ENCODE results near the gene SLC39A11.
A peak's percentile ranks its signal among the peaks of the same experiment; 100 is the strongest.

The SLC39A11 gene

DNA sequence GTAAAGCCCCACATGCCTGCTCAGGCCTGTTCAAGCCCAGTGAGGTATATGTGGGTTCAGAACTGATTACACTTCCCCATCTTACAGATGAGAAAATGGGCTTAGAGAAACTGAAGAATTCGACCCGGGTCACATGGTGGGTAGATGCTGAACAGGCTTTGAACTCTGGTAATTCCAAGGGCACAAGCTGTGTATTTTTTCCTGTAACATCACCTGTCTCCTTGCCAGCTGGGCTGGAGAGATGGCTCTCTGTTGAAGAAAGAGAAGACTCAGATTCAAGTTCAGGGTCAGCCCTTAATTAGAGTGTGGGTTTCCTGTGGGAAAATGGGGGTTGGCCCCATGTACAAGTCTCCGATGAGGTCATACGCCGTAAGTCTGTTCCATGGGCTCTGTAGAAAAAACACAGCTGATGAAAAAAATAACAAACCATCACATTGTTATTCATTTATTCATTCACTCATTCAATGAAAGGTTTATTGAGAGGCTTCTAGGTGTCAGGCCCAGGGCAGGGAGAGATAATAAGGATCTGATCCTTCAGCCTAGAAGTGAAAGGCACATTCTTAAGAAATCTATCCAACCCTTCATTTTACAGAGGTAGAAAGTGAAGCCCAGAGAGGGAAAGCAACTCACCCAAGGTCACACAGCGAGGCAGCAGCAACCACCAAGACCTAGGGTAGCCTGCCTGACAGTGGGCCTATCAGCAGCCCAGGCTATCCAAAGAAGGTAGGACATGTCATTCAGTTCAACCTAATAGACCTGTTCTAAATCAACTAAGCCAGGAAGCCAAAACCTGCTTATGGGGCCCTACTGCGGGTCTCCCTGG, 488.9 kb downstream of the SLC39A11 start:
- H2BK120ac ChIP-seq (ENCODE audit: insufficient read depth, low read length, poor library complexity): no peak overlapping the region
- H3K9ac ChIP-seq (ENCODE audit: low read length): no peak overlapping the region
- H3K9me3 ChIP-seq (ENCODE audit: insufficient read depth, low read depth, low read length): peaks cover 2% of the 10 kb centered on the region
- H3K27me3 ChIP-seq (ENCODE audit: insufficient read depth, low read length): no peaks in the 10 kb centered on the region
- H3K4me2 ChIP-seq (ENCODE audit: low read length): no peak overlapping the region
- no peak overlapping the region for H4K8ac ChIP-seq (ENCODE audit: low read depth, low read length)
- no peak overlapping the region for H2BK5ac ChIP-seq (ENCODE audit: low read depth, low read length, poor library complexity)
- peaks cover 0 to 2% of the 10 kb centered on the region in 2 experiments for H3K4me1 ChIP-seq (ENCODE audit: control insufficient read depth in 1 of 2, insufficient read depth in 2 of 2, low read length in 2 of 2)
- no peak overlapping the region for H3K23ac ChIP-seq (ENCODE audit: low read length)
- H3K79me2 ChIP-seq (ENCODE audit: control insufficient read depth, insufficient read depth, low read length, poor library complexity): no peaks in the 10 kb centered on the region
- no peak overlapping the region for H4K91ac ChIP-seq (ENCODE audit: low read depth, low read length)
- no peak overlapping the region for H4K12ac ChIP-seq (ENCODE audit: low read depth, low read length)
- no peak for DNase-seq
- H3K4me3 ChIP-seq (ENCODE audit: low read depth, low read length): no peak overlapping the region
- no peak overlapping the region for H2AFZ ChIP-seq (ENCODE audit: insufficient read depth, low read length, poor library complexity)
- H3K79me1 ChIP-seq (ENCODE audit: low read length): no peaks in the 10 kb centered on the region
- no peak overlapping the region for H3K27ac ChIP-seq (ENCODE audit: low read depth, low read length)
- H2BK12ac ChIP-seq (ENCODE audit: low read length): no peak overlapping the region
- no peak overlapping the region for H3K18ac ChIP-seq (ENCODE audit: low read length)
- H3K14ac ChIP-seq (ENCODE audit: low read length): no peak overlapping the region
- H2AK5ac ChIP-seq (ENCODE audit: low read length): no peak overlapping the region
- no peaks in the 10 kb centered on the region for H3K36me3 ChIP-seq (ENCODE audit: control insufficient read depth in 1 of 2, insufficient read depth in 2 of 2, low read length in 2 of 2)
- H3K4ac ChIP-seq (ENCODE audit: low read depth, low read length): no peak overlapping the region
- no CpG with 5 or more reads among the region's 7 CpGs for WGBS (ENCODE audit: extremely low coverage, insufficient coverage, insufficient read length)

DNA sequence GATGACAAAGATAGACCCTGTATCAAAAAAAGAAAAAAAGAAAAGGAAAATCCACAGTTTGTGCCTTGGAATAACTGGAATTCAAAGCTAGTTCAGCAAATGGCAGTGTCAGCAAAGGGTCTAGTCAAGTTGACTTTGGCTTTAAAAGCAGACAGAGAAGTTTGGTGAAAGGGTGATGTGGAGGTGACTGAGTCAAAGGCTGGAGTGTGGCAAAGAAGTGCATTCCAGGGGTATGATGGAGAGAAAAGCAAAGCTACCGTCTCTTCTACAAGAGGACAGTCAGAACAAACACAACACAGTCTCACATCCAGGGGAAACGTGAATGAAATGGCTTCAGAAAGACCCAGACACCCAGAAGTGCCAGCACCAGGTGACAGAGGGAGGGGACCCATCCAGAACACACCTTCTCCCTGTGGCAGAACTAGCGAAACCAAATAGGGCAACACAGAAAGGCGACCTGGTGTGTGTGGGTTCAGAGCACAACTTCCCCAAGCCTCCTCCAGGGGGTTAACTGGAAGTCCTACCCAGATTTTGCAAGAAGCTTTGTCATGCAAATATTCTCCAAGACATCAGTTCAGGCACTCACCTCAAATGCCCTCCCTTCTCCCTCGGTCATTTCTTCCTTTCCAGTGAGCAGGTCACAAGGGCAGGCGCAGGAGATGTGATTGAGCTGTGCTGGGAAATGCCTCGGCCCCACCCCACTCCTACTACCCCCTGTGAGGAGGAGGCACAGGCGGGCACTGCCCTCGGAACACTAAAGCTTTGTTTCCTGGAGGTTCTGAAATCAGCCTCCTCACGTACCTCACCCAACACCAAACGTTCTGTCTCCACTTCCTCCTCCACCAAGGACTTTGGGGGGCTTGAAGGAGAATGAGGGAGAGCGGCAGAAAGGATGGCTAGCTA, 489.7 kb downstream of the SLC39A11 start:
- WGBS (ENCODE audit: extremely low coverage, insufficient coverage, insufficient read length): no CpG with 5 or more reads among the region's 12 CpGs
- H3K36me3 ChIP-seq (ENCODE audit: control insufficient read depth in 1 of 2, insufficient read depth in 2 of 2, low read length in 2 of 2): no peaks in the 10 kb centered on the region
- no peak overlapping the region for H3K23ac ChIP-seq (ENCODE audit: low read length)
- H4K8ac ChIP-seq (ENCODE audit: low read depth, low read length): no peak overlapping the region
- H3K4me3 ChIP-seq (ENCODE audit: low read depth, low read length): no peak overlapping the region
- H3K79me2 ChIP-seq (ENCODE audit: control insufficient read depth, insufficient read depth, low read length, poor library complexity): no peaks in the 10 kb centered on the region
- no peak overlapping the region for H3K14ac ChIP-seq (ENCODE audit: low read length)
- peaks cover 0 to 2% of the 10 kb centered on the region in 2 experiments for H3K4me1 ChIP-seq (ENCODE audit: control insufficient read depth in 1 of 2, insufficient read depth in 2 of 2, low read length in 2 of 2)
- no peak overlapping the region for H2BK120ac ChIP-seq (ENCODE audit: insufficient read depth, low read length, poor library complexity)
- H2BK5ac ChIP-seq (ENCODE audit: low read depth, low read length, poor library complexity): no peak overlapping the region
- H3K79me1 ChIP-seq (ENCODE audit: low read length): no peaks in the 10 kb centered on the region
- peak in 1 of 2 donors; percentile 13 for DNase-seq
- H3K4me2 ChIP-seq (ENCODE audit: low read length): no peak overlapping the region
- no peak overlapping the region for H2AK5ac ChIP-seq (ENCODE audit: low read length)
- H4K91ac ChIP-seq (ENCODE audit: low read depth, low read length): no peak overlapping the region
- peaks cover 2% of the 10 kb centered on the region for H3K9me3 ChIP-seq (ENCODE audit: insufficient read depth, low read depth, low read length)
- no peak overlapping the region for H3K18ac ChIP-seq (ENCODE audit: low read length)
- H3K27me3 ChIP-seq (ENCODE audit: insufficient read depth, low read length): no peaks in the 10 kb centered on the region
- no peak overlapping the region for H3K27ac ChIP-seq (ENCODE audit: low read depth, low read length)
- no peak overlapping the region for H3K9ac ChIP-seq (ENCODE audit: low read length)
- no peak overlapping the region for H2AFZ ChIP-seq (ENCODE audit: insufficient read depth, low read length, poor library complexity)
- no peak overlapping the region for H3K4ac ChIP-seq (ENCODE audit: low read depth, low read length)
- H4K12ac ChIP-seq (ENCODE audit: low read depth, low read length): no peak overlapping the region
- H2BK12ac ChIP-seq (ENCODE audit: low read length): no peak overlapping the region

DNA sequence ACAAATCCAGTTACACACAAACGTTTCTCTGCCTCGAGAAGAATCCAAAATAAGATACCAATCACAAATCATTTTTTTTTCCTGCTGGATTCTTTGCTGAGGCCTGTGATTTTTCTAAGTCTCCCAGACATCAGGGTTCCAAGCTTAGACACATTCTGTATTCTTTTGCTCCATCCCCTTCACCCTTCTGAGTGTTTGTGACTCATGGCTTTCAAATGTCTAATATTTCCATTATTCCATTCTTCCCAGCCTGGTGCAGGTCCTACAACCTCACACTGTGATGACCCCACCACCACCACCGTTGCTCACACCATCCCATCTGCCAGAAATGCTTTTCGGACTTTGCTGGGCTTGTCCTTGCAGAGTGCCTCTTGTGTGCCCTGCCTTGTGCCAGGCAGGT, 491.6 kb downstream of the SLC39A11 start:
- Histone ChIP-seq H3K79me1 (ENCODE audit: low read length) (no peaks in the 10 kb centered on the region), H2BK120ac (ENCODE audit: insufficient read depth, low read length, poor library complexity) (no peak overlapping the region), H3K4me3 (ENCODE audit: low read depth, low read length) (no peak overlapping the region), H2AFZ (ENCODE audit: insufficient read depth, low read length, poor library complexity) (no peak overlapping the region), H3K27ac (ENCODE audit: low read depth, low read length) (no peak overlapping the region), H4K12ac (ENCODE audit: low read depth, low read length) (no peak overlapping the region), H3K27me3 (ENCODE audit: insufficient read depth, low read length) (no peaks in the 10 kb centered on the region), H2AK5ac (ENCODE audit: low read length) (no peak overlapping the region), H3K4me2 (ENCODE audit: low read length) (no peak overlapping the region), H3K4me1 (ENCODE audit: control insufficient read depth in 1 of 2, insufficient read depth in 2 of 2, low read length in 2 of 2) (peaks cover 0 to 2% of the 10 kb centered on the region in 2 experiments), H3K4ac (ENCODE audit: low read depth, low read length) (no peak overlapping the region), H4K8ac (ENCODE audit: low read depth, low read length) (no peak overlapping the region), H3K23ac (ENCODE audit: low read length) (peak overlapping the region; percentile 82), H3K18ac (ENCODE audit: low read length) (no peak overlapping the region), H3K14ac (ENCODE audit: low read length) (no peak overlapping the region), H3K36me3 (ENCODE audit: control insufficient read depth in 1 of 2, insufficient read depth in 2 of 2, low read length in 2 of 2) (no peaks in the 10 kb centered on the region), H4K91ac (ENCODE audit: low read depth, low read length) (no peak overlapping the region), H3K9me3 (ENCODE audit: insufficient read depth, low read depth, low read length) (peaks cover 2% of the 10 kb centered on the region), H2BK12ac (ENCODE audit: low read length) (no peak overlapping the region), H3K79me2 (ENCODE audit: control insufficient read depth, insufficient read depth, low read length, poor library complexity) (no peaks in the 10 kb centered on the region), H2BK5ac (ENCODE audit: low read depth, low read length, poor library complexity) (no peak overlapping the region), H3K9ac (ENCODE audit: low read length) (no peak overlapping the region)
- peak; percentile 54 to 92 for DNase-seq
- whole genome bisulfite sequencing (ENCODE audit: extremely low coverage, insufficient coverage, insufficient read length): no CpG with 5 or more reads among the region's 4 CpGs

DNA sequence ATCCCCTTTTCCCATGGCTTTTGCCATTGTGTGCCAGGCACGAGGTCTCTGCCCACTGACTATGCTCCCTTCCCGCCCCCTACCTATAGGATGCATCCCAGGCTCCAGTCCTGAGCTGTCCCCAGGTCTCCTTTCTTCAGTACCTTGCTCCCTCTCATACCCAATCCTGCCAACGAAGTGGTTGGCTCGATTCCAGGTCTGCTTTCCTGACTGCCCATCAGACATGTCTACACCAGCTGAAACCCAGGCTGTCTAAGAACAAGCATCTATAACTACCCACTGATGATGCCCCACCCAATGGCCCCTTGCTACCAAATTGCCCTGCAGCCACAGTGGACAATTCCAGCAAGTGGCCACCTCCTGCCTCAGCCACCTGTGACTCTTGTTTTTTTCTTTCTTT, 492.6 kb downstream of the SLC39A11 start:
- no CpG with 5 or more reads among the region's 4 CpGs for WGBS (ENCODE audit: extremely low coverage, insufficient coverage, insufficient read length)
- Histone ChIP-seq H3K23ac (ENCODE audit: low read length) (no peak overlapping the region), H3K4me2 (ENCODE audit: low read length) (no peak overlapping the region), H3K27me3 (ENCODE audit: insufficient read depth, low read length) (no peaks in the 10 kb centered on the region), H3K14ac (ENCODE audit: low read length) (no peak overlapping the region), H2AK5ac (ENCODE audit: low read length) (no peak overlapping the region), H2BK120ac (ENCODE audit: insufficient read depth, low read length, poor library complexity) (no peak overlapping the region), H3K18ac (ENCODE audit: low read length) (no peak overlapping the region), H4K8ac (ENCODE audit: low read depth, low read length) (no peak overlapping the region), H3K79me2 (ENCODE audit: control insufficient read depth, insufficient read depth, low read length, poor library complexity) (no peaks in the 10 kb centered on the region), H3K36me3 (ENCODE audit: control insufficient read depth in 1 of 2, insufficient read depth in 2 of 2, low read length in 2 of 2) (no peaks in the 10 kb centered on the region), H2BK5ac (ENCODE audit: low read depth, low read length, poor library complexity) (no peak overlapping the region), H3K4me1 (ENCODE audit: control insufficient read depth in 1 of 2, insufficient read depth in 2 of 2, low read length in 2 of 2) (peaks cover 0 to 2% of the 10 kb centered on the region in 2 experiments), H4K91ac (ENCODE audit: low read depth, low read length) (no peak overlapping the region), H3K4me3 (ENCODE audit: low read depth, low read length) (no peak overlapping the region), H3K4ac (ENCODE audit: low read depth, low read length) (no peak overlapping the region), H3K27ac (ENCODE audit: low read depth, low read length) (no peak overlapping the region), H4K12ac (ENCODE audit: low read depth, low read length) (no peak overlapping the region), H2AFZ (ENCODE audit: insufficient read depth, low read length, poor library complexity) (no peak overlapping the region), H3K79me1 (ENCODE audit: low read length) (no peaks in the 10 kb centered on the region), H3K9ac (ENCODE audit: low read length) (no peak overlapping the region), H2BK12ac (ENCODE audit: low read length) (no peak overlapping the region), H3K9me3 (ENCODE audit: insufficient read depth, low read depth, low read length) (peaks cover 2% of the 10 kb centered on the region)
- DNase-seq: no peak

Data from trophoblast cell (in vitro differentiated cells and primary cell).